ENCODE data around the gene SERPINA10.

GRCh38 chr14:94269156-94269555 is 23.9 kb downstream of the SERPINA10 start:
- TF ChIP-seq BCL3 (IDR thresholded peaks at IDR 0.05; ENCODE audit: borderline replicate concordance, insufficient read depth, low read depth, low read length, poor library complexity, severe bottlenecking) (no peak), ZNF24 (IDR thresholded peaks at IDR 0.05) (no peak), FOS (IDR thresholded peaks at IDR 0.05; ENCODE audit: borderline replicate concordance, extremely low read depth, insufficient read length) (no peak), ZZZ3 (IDR thresholded peaks at IDR 0.05; ENCODE audit: control insufficient read depth, insufficient read length, low read depth) (no peak), ASH2L (IDR thresholded peaks at IDR 0.05; ENCODE audit: borderline replicate concordance, low read depth) (no peak), NRF1 (conservative IDR thresholded peaks at IDR 0.05; ENCODE audit: low read depth, low read length) (no peak), TAF1 (IDR thresholded peaks at IDR 0.05; ENCODE audit: borderline replicate concordance, low read depth, low read length) (no peak), EZH2 (IDR thresholded peaks at IDR 0.05; ENCODE audit: borderline replicate concordance, control insufficient read depth, low read depth, low read length) (no peak), POLR2A (IDR thresholded peaks at IDR 0.05; ENCODE audit: low read depth, low read length) (no peak), SIN3A (IDR thresholded peaks at IDR 0.05; ENCODE audit: low read depth, low read length) (no peak), HDAC2 (IDR thresholded peaks at IDR 0.05) (no peak)
- TF ChIP-seq, protein P1, sequence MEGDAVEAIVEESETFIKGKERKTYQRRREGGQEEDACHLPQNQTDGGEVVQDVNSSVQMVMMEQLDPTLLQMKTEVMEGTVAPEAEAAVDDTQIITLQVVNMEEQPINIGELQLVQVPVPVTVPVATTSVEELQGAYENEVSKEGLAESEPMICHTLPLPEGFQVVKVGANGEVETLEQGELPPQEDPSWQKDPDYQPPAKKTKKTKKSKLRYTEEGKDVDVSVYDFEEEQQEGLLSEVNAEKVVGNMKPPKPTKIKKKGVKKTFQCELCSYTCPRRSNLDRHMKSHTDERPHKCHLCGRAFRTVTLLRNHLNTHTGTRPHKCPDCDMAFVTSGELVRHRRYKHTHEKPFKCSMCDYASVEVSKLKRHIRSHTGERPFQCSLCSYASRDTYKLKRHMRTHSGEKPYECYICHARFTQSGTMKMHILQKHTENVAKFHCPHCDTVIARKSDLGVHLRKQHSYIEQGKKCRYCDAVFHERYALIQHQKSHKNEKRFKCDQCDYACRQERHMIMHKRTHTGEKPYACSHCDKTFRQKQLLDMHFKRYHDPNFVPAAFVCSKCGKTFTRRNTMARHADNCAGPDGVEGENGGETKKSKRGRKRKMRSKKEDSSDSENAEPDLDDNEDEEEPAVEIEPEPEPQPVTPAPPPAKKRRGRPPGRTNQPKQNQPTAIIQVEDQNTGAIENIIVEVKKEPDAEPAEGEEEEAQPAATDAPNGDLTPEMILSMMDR (IDR thresholded peaks at IDR 0.05 in 2 of 3, conservative IDR thresholded peaks at IDR 0.05 in 1 of 3; ENCODE audit: control insufficient read depth in 2 of 3, extremely low read depth in 1 of 3, insufficient read depth in 1 of 3, low read depth in 3 of 3, low read length in 3 of 3): no peak

Measured in GM12878 (cell line).